ENCODE data around the gene ATG3.

The ATG3 gene

DNA sequence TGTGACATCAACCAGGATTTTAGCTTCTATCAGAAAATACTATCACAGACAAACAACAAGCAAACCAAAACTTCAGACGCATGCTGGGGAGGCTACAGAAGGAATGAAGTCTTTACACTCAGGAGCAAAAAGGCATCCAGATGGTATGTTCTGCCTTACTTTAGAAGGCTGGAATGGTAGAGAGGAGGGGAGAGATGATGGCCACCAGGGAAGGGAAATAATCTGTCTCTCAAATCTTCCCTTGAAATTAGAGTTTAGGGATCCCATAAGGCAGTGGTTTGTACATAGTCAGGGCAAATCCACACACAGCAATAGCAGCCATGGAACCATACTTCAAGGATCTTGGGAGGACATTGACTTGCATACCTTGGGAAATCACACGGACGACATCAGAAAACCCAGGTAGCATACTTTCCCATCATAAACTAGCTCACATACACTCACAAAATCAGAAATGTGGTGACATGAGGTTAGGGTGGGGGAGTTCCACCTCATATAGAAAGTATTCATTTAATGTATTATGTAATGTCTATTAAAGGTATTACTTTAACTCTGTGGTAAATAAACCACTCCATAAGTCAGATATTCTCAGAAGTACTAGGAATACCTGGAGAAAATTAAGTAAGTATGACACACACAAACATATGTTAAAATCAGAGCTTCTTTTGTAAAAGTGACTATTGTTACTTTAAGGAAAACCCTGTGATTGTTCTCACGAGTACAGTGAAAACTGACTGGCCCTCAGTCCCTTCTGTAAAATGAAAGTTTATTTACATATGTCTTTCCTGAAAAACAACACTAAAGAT lies 71.9 kb downstream of the ATG3 start:
- TF ChIP-seq YY1 (IDR thresholded peaks at IDR 0.05; ENCODE audit: insufficient read depth, insufficient read length): no peak
- no peak for TF ChIP-seq SUZ12 (IDR thresholded peaks at IDR 0.05; ENCODE audit: extremely low read depth, insufficient read depth, insufficient read length)
- TF ChIP-seq ZNF274 (IDR thresholded peaks at IDR 0.05; ENCODE audit: low read depth, low read length): no peak
- H3K9me3 ChIP-seq (ENCODE audit: insufficient read depth, low read length): no peaks in the 10 kb centered on the region
- no peaks in the 10 kb centered on the region for H3K27me3 ChIP-seq (ENCODE audit: insufficient read depth, insufficient read length)
- no peaks in the 10 kb centered on the region for H3K36me3 ChIP-seq (ENCODE audit: insufficient read depth, insufficient read length, low read length)
- no peak overlapping the region for H3K4me3 ChIP-seq (ENCODE audit: insufficient read length, low read depth)
- no peak for DNase-seq (ENCODE audit: low read depth, low spot score)
- no peaks in the 10 kb centered on the region for H3K4me1 ChIP-seq (ENCODE audit: insufficient read depth, insufficient read length)
- H3K9ac ChIP-seq (ENCODE audit: insufficient read length, low read depth): no peak overlapping the region

DNA sequence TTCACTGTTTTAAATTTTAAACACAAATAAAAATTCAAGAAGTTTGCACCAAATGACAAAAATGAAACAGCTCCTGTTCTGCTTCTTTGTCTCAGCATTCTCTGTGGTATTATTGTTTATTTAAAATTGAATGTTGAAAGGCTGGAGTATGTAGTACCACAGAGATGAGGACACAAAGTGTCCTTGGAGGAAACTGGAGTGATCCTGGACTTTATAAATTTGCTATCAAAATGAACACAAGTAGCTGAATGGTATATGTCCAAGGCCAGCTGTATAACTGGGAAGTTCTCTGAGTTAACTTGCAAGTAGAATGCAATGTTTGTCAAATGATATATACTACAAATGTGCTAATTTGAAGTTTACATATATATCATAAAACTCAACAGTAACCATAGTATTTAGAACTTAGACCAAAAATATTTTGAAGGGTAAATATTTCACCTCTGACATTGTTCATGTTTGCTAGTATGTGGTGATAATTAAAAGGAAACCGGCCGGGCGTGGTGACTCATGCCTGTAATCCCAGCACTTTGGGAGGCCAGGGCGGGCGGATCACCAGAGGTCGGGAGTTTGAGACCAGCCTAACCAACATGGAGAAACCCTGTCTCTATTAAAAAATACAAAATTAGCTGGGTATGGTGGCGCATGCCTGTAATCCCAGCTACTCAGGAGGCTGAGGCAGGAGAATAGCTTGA lies 74.8 kb downstream of the ATG3 start:
- no peak overlapping the region for H3K9ac ChIP-seq (ENCODE audit: insufficient read length, low read depth)
- DNase-seq (ENCODE audit: low read depth, low spot score): no peak
- no peak overlapping the region for H3K4me3 ChIP-seq (ENCODE audit: insufficient read length, low read depth)
- H3K36me3 ChIP-seq (ENCODE audit: insufficient read depth, insufficient read length, low read length): no peaks in the 10 kb centered on the region
- no peaks in the 10 kb centered on the region for H3K27me3 ChIP-seq (ENCODE audit: insufficient read depth, insufficient read length)
- TF ChIP-seq ZNF274 (IDR thresholded peaks at IDR 0.05; ENCODE audit: low read depth, low read length) (no peak), YY1 (IDR thresholded peaks at IDR 0.05; ENCODE audit: insufficient read depth, insufficient read length) (no peak), SUZ12 (IDR thresholded peaks at IDR 0.05; ENCODE audit: extremely low read depth, insufficient read depth, insufficient read length) (no peak)
- no peaks in the 10 kb centered on the region for H3K9me3 ChIP-seq (ENCODE audit: insufficient read depth, low read length)
- H3K4me1 ChIP-seq (ENCODE audit: insufficient read depth, insufficient read length): no peaks in the 10 kb centered on the region

DNA sequence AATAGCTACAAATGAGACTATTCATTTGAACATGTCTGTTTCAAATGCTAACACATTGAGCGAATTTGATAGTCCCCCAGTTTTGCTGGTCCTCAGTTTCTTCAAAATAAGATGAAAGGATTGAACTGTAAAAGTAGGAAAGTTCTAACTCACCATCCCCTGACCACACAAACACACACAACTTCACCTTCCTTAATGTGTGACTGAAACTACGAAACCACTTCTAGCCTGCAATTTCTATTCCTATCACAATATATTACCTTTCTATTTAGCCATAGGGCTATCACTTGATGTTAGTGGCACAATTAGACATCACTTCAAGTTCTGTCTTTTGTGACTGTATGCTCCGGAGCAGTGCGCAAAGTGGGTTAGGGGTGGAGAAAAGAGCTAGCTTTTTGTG lies 77.4 kb downstream of the ATG3 start:
- H3K9me3 ChIP-seq (ENCODE audit: insufficient read depth, low read length): 0 out of 2 replicates have a peak, but pooled peaks cover 4% of the 10 kb centered on the region
- H3K27me3 ChIP-seq (ENCODE audit: insufficient read depth, insufficient read length): no peaks in the 10 kb centered on the region

DNA sequence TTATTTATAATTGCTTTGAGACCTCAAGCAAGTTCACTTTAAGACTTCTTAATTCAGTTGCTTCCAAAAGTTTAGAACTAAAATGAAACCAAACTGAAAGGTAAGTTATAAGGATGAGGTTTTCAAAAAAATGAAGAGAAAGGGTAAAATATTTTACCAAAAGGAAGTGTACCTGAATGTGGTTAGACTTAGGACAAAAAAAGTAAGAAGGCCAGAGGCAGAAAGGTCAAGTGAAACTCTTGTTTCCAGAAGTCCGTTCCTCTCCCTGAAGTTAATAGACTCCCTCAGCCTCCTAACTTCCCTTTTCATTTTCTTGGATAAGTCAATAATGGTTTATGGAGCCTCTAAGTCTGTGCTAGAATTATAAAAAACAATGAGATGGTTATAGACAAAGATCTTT lies 79.1 kb downstream of the ATG3 start:
- Histone ChIP-seq H3K9me3 (ENCODE audit: insufficient read depth, low read length) (0 out of 2 replicates have a peak, but pooled peaks cover 4% of the 10 kb centered on the region), H3K9ac (ENCODE audit: insufficient read length, low read depth) (no peak overlapping the region), H3K27me3 (ENCODE audit: insufficient read depth, insufficient read length) (no peaks in the 10 kb centered on the region), H3K4me1 (ENCODE audit: insufficient read depth, insufficient read length) (peaks cover 5% of the 10 kb centered on the region), H3K4me3 (ENCODE audit: insufficient read length, low read depth) (no peak overlapping the region), H3K36me3 (ENCODE audit: insufficient read depth, insufficient read length, low read length) (no peaks in the 10 kb centered on the region)
- TF ChIP-seq YY1 (IDR thresholded peaks at IDR 0.05; ENCODE audit: insufficient read depth, insufficient read length): no peak
- no peak for TF ChIP-seq ZNF274 (IDR thresholded peaks at IDR 0.05; ENCODE audit: low read depth, low read length)
- no peak for TF ChIP-seq SUZ12 (IDR thresholded peaks at IDR 0.05; ENCODE audit: extremely low read depth, insufficient read depth, insufficient read length)
- no peak for DNase-seq (ENCODE audit: low read depth, low spot score)

More for the DNA sequence above, 77.4 kb downstream of the ATG3 start:
- DNase-seq (ENCODE audit: low read depth, low spot score): no peak
- Histone ChIP-seq H3K36me3 (ENCODE audit: insufficient read depth, insufficient read length, low read length) (no peaks in the 10 kb centered on the region), H3K9ac (ENCODE audit: insufficient read length, low read depth) (no peak overlapping the region), H3K4me3 (ENCODE audit: insufficient read length, low read depth) (no peak overlapping the region), H3K4me1 (ENCODE audit: insufficient read depth, insufficient read length) (peaks cover 5% of the 10 kb centered on the region)
- TF ChIP-seq YY1 (IDR thresholded peaks at IDR 0.05; ENCODE audit: insufficient read depth, insufficient read length): no peak
- TF ChIP-seq ZNF274 (IDR thresholded peaks at IDR 0.05; ENCODE audit: low read depth, low read length): no peak
- TF ChIP-seq SUZ12 (IDR thresholded peaks at IDR 0.05; ENCODE audit: extremely low read depth, insufficient read depth, insufficient read length): no peak
